Measurements from ENCODE around the gene ZNF556.
A peak's percentile ranks its signal among the peaks of the same experiment; 100 is the strongest.

The ZNF556 gene

GRCh38 chr19:2867025-2867991 is at the start of gene ZNF556:
Gene ZNF556 (plus strand): TSS chr19:2867335. CDS start chr19:2867422, 87 bp downstream.
- no peak for DNase-seq

DNA sequence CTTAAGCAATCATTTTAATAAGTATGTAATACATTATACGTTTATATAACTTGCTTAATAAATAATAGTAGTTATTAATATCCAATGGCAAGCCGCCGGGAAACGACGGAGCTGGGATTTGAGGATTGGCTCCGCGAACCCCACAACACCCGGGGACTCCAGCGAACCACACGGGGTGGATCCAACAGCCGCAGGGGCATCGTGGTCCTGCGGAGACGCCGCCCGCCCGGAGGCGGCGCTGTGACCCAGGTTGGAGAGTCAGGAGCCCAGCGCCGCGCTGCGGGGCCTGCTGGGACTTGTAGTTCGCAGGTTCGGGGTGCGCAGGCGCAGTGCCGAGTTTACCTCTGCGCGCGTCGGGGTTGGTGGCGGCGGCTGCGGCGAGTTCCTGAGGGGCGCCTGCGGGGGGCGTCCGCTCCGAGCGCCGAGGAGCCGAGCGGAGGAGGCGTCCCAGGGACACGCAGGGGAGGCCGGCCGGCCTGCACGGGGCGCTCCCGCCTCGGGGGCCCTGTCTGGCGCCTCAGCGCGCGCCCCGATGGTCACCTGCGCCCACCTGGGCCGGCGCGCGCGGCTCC is 47.5 kb upstream of the ZNF556 start, which contains the start of gene ZNF554:
Gene ZNF554, plus strand, starts transcription at position 329 of the 572 bp plus-strand sequence. Its CDS starts 204 bp downstream, at position 533.
- peak; percentile 96 for DNase-seq

GRCh38 chr19:2820112-2820702 is 46.9 kb upstream of the ZNF556 start:
- DNase-seq: no peak

DNA sequence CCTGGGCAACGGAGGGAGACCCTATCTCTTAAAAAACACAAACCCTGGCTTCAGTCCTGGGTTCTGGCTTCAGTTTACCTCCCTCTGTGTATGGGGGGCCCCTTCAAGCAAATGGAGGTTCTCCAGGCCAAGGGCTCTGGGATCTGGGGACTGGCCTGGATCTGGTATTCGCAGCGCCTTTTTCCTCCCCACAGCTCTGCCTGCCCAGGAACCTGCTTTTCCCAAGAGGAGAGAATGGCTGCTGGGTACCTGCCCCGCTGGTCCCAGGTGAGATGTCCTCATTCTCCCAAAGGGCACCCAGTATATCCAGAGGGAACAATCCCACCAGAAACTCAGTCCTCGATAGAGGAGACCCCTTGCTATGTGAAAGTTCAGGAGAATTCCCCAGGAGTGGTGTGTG is 44.3 kb upstream of the ZNF556 start:
- no peak for DNase-seq

GRCh38 chr19:2823646-2824045 is 43.5 kb upstream of the ZNF556 start:
- DNase-seq: no peak

GRCh38 chr19:2824129-2824528 is 43.0 kb upstream of the ZNF556 start:
- DNase-seq: no peak

- DNase-seq: no peak
These were observed 40.1 kb upstream of the ZNF556 start for GRCh38 chr19:2827022-2827421.

DNA sequence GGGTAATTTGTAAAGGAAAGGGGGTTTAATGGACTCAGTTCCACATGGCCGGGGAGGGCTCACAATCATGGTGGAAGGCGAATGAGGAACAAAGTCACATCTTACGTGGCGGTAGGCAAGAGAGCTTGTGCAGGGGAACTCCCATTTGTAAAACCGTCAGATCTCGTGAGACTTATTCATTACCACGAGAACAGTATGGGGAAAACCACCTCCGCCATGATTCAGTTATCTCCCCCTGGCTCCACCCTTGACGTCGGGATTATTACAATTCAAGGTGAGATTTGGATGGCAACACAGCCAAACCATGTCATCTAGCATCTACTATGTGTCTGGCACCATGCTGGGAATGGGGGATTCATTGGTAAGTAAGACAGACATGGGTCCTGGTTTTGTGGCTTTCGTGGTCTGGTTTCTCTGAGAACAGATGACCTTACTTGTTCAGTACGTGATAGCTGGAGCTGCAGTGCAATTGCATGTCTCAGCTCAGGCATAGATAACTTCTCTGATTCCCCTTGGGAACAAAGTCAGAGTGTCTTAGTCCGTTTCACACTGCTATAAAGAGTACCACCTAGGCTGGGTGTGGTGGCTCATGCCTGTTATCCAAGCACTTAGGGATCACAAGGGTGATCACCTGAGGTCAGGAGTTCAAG is 39.2 kb upstream of the ZNF556 start:
- DNase-seq: no peak

DNA sequence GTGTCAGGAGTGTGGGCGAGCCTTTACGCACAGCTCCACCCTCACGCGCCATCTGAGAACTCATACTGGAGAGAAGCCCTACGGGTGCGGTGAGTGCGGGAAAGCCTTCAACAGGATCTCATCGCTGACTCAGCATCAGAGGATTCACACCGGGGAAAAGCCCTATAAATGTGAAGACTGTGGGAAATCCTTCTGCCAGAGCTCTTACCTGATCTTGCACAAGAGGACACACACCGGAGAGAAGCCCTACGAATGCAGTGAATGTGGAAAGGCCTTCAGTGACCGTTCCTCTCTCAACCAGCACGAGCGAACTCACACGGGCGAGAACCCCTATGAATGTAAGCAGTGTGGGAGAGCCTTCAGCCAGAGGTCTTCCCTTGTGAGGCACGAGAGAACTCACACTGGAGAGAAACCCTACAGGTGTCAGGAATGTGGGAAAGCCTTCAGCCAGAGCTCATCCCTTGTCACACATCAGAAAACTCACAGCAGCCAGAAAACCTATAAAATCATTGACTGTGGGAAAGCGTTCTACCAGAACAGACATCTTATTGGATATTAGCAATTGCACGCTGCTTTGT is 32.8 kb upstream of the ZNF556 start:
- no peak for DNase-seq

DNA sequence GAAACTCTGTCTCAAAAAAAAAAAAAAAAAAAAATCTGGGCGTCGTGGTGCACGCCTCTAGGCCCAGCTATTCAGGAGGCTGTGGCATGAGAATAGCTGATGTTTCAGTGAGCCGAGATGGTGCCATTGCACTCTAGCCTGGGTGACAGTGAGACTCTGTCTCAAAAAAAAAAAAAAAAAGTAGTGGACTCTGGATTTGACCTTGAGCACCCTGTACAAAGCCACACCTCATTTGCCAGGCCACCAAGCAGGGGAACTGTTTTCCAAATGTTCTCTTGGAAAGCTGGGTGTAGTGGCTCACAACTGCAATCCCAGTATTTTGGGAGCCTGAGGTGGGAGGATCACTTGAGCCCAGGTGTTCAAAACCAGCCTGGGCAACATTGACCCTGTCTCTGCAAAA is 29.7 kb upstream of the ZNF556 start:
- no peak for DNase-seq

GRCh38 chr19:2840794-2841791 is 26.0 kb upstream of the ZNF556 start, which contains the start of gene ZNF555:
Gene ZNF555 (plus strand): TSS chr19:2841475. CDS start chr19:2841573, 98 bp downstream.
- DNase-seq: peak; percentile 99

DNA sequence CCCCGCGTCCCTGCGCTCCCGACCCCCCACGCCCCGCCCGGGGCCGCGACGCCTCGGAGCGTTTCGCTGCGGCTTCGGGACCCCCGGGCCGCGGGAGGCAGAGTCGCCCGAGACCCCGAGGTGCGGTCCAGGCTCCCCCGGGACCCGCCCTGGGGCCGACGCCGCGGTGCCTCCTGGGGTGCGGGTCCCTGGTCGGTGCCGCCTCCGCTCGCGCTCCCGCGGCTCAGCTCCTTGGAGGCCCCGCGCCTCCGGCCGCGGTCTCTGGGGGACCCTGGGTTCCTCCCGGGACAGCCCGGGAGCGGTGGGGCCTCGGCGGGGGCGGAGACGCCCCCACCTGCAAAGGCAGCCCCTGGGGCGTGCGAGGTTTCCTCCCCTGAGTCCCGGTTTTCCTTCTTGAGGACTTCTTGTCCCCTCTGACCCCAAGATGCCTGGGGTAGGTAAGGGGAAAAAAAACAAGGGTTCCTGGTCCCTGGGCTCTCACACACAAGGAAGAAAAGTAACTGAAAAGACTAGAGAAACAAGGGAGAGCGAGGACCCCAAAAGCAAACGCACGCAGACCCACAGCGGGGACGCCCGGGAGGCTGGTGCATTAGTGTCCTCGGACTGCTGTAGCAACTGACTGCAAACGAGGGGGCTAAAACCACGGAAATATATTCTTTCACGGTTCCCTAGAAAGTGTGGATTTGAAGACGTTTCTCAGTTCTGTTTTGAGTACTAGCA is 25.1 kb upstream of the ZNF556 start:
- no peak for DNase-seq

DNA sequence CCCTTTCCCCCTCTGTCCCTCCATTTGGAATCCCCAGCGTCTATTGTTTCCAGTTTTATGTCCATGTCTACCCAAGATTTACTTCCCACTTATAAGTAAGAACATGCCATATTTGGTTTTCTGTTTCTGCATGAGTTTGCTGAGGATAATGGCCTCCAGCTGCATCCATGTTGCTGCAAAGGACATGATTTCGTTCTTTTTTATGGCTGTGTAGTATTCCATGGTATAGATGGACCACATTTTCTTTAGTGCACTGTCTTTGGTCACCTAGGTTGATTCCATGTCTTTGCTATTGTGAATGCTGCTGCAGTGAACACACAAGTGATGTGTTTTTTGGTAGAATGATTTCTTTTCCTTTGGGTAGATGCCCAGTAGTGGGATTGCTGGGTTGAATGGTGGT is 22.0 kb upstream of the ZNF556 start:
- DNase-seq: no peak

- DNase-seq: no peak
These were observed 20.8 kb upstream of the ZNF556 start for GRCh38 chr19:2846180-2846894.

- no peak for DNase-seq
These were observed 19.6 kb upstream of the ZNF556 start for GRCh38 chr19:2847507-2847906.

DNA sequence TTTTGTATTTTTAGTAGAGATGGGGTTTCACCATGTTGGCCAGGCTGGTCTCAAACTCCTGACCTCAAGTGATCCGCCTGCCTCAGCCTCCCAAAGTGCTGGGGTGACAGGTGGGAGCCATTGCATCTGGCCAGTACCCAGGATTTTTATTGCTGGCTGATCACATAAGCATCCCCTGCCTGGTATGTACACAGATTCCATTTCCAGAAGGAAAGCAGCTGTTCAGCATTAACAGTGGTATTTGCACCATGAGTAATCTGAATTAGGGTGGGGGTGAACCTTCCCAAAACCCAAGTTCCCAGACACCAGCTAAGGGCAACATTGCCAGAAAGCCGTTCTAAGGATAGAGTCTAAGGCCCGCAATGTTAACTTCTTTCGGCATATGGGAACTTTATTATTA is 18.5 kb upstream of the ZNF556 start:
- no peak for DNase-seq

DNA sequence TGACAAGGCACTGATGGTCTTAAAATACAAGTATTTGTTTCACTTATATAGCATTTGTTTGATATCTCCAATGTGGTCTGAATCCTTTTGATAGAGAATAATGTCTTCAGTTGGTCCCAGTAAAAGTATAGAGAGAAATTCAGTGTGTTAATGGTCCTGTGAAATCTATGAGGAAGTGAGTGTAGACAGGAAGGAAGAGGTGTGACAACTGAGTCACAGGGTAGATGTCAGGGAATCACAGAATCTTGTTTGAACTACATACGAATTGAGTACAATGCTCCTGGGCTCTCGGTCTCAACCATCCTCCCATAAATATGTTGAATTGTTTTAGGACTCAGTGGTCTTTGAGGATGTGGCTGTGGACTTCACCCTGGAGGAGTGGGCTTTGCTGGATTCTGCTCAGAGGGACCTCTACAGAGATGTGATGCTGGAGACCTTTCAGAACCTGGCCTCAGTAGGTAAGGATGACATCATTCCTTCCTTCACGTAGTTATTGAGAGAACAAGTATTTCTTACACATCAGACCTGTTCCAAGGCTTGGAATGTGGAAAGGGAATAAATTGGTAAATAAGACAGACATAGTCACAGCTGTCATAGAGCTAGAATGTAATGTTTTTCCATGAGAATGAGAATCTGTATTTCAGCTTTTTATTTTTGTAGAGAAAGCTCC is 16.7 kb upstream of the ZNF556 start:
- no peak for DNase-seq

- DNase-seq: no peak
These were observed 14.5 kb upstream of the ZNF556 start for GRCh38 chr19:2852598-2852997.

DNA sequence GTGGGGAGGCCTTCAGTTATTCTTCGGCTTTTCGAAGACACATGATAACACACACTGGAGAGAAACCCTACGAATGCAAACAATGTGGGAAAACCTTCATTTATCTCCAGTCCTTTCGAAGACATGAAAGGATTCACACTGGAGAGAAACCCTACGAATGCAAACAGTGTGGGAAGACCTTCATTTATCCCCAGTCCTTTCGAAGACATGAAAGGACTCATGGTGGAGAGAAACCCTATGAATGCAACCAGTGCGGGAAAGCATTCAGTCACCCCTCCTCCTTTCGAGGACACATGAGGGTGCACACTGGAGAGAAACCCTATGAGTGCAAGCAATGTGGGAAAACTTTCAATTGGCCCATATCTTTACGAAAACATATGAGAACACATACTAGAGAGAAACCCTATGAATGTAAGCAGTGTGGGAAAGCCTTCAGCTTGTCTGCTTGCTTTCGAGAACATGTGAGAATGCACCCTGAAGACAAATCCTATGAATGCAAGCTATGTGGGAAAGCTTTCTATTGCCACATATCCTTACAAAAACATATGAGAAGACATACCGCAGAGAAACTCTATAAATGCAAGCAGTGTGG is 14.0 kb upstream of the ZNF556 start:
- no peak for DNase-seq
